HL-60/S4 treated with retinoic acid at 250 ng/mL for 4 days and 3 days (cell line): ENCODE data around the gene RAD52.

Experiments used
- in situ Hi-C: fragments of 300-500 bp; cut with MboI; formaldehyde crosslinking; loops from 2 replicates; pipeline ENCODE4 v1.7.0; 2022; ENCODE audit warnings: low sequenced_read_pairs

The RAD52 gene

DNA sequence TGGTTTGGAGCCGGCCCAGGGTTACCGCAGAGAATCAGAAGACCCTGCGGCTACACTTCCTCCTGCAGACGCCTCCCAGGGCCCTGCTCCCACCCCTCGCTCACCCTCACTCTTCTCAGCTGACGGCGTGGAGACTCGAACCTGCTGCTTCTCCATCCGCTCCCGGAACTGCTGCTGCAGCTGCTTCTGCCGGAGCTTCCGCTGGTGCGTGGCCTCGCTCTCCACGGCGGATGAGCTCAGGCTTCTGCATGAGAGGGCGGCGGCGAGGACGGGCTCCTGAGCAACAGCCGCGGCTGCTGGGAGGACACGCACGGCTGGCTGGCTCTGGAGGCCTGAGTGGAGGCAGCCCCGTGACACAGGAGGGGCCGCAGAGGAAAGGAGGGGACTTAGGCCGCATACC, 33.3 kb downstream of the RAD52 start:
- in situ Hi-C loops: no loop called here

DNA sequence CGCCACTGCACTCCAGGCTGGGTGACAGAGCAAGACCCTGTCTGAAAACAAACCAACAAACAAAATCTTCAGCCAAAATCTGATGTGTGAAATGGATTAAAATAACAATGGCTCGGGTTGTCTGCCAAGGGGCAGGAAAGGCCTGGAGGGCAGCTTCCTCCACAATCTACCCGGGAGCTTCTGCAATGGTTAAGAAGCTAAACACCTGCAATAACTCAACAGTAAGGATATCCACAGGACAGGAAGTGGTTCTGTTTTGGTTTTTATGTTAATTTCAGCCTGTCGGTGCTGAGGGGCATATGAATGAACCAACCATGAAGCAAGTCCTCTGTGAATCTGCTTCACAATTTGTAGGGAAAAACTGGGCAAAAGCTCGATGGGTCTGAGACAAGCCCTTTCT, 34.4 kb downstream of the RAD52 start:
- in situ Hi-C loops: no loop called here

DNA sequence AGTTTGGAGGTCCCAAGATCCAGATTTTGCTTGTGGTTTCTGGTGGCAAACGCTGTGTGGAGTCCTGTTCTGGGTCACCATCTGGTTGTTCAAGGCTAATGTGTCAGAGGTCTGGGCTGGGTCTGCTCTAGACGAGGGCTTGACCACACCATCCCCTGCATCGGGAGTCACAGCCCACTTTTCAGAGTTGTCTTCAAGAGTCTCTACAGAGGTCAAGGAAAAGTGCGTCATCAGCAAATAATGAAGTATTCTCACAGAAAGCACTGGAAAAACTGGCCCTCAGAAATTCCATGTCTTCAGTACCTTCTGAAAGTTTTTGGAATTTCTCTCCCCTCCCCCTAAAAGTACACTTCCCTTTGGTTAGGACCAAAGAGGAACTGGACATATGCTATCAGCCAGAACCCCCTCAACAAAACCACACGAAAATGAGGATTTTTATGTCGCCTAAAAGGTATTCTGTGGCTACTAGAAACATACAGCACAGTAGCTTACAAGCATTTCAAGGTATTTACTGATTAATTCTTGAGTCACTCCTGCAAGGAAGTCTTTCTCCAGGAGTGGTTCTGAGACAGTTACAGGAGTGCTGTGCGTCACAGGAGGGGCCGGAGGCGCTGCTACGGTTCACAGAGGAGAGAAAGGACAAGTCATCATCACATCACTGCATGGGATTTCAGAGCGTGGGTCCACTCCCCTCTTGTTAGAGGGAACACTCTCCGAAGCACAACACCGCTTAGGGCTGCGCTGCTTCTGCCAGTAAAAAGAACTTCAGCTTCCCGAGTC, 35.4 kb downstream of the RAD52 start:
- in situ Hi-C loops: no loop called here

DNA sequence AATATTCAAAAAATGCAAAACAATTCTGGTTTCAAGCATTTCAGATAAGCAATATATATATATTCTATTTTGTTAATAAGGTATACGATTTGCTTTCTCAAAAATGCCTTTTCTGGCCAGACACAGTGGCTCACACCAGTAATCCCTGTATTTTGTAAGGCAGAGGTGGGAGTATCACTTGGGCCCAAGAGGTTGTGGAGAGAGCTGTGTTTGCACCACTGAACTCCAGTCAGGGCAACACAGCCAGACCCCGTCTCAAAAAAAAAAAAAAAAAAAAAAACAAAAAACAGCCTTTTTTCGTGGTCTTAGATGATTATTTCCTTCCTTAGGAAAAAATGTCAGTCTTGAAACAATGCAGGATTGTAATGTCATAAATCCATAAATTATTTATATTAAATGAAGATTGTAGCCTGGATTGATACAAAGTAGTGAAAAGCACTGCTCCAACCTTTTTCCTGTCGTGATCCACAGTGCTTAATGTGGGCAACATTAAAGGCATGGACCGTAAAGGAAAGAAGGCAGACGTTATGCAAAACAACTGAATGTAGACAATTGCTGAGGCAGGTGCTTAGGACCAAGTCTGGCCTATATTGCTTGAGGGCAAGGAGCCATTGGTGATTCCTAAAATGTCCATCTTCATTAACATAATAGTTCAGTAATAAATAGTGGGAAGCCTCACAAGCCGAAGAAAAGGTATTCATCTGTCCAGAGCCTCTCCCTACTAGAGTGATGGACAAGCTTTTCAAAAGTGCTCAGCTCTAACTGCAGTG, 36.8 kb downstream of the RAD52 start:
- in situ Hi-C loops: no loop called here

DNA sequence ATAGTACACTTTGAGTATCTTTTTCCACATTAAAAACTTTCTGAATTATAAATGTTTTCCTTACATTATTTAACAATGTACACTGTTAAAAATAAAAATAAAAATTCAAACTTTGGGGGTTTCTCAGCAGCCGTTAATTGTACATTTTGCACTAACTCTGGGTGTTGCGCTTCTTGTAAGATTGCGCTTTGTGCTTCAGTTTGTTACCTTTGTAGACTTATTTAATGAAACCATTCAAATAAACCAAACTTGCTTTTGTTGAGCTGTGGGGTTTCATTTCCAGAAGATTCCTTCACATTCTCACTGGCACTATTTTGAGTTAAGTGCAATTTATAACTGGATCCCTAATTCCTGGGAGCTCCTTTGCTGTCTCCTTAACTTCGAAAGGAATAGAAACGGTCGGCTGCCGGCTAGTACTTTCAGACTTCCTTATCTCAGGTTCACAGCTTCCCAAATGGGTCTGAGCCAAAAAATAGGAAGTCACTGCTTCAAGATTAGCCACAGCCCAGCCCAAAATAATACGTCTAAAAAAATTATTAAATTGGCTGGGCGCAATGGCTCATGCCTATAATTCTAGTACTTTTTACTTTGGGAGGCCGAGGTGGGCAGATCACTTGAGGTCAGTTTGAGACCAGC, 38.2 kb downstream of the RAD52 start:
- in situ Hi-C loops: no loop called here

DNA sequence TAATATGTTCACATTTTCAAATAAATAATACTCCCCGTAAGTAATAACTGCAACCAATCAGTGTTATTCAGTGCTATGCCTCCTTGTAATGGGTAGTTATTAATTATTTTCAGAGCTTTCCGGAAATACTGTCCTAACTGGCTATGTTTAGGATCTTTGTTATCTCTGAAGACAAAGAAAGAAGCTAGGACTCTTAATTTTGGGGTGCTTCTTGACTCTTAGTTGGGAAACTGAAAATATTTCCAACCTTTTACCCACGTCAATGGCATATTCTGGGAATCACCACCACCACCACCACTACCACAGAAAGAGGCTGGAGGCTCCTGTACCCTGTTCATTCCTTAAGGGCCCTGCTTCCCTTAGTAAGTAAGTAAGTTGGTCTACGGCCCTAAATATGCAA, 39.1 kb downstream of the RAD52 start:
- in situ Hi-C loops: no loop called here

DNA sequence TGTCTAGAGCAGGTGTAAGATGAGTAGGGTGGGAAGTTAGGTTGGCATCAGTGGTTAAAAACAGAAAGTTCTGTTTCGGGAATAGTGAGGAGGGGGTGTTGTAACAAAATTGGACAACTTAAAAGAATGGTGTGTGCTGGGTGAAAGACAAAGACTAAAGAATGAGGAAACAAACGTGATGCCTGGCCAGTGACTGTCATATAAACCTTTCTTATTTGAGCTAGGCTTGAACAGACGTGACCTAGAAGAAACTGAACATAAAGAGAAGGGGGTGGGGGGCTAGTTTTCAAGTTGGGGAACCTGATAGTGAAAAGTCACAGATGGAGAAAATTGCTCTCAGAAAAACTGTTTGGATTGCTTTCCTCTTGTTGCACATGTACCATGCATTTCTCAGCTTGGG, 39.6 kb downstream of the RAD52 start:
- in situ Hi-C loops: no loop called here

DNA sequence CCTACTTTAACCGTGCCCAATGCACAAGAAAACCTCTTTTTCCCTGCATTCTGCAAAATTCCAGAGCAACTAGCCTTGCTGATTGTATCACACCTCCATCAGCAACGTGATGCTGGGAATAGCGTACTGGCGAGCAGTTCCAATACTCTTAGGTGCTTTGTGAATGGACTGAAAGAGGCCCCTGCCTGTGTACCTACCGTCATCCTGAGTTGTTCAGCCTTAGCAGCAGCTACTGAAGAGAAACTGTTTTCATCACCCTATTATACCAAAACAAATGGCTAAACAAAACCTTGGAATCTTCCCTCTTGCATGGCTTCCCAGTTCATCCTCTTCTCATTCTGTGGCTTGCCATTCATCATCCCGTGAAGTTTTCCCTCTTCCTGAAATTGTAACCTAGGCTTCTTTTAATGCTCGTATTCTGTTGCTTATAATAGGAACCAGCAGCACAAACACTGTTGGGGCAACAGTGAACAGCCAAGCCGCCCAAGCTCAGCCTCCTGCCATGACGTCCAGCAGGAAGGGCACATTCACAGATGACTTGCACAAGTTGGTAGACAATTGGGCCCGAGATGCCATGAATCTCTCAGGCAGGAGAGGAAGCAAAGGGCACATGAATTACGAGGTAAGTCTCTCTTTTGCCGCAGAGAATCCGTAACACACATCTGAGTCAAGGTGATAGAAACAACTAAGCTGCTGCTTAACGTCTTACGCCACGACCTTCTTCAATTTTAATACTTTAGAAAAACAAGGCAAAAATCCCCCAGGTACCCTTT, 41.9 kb downstream of the RAD52 start:
- in situ Hi-C loops: no loop called here

DNA sequence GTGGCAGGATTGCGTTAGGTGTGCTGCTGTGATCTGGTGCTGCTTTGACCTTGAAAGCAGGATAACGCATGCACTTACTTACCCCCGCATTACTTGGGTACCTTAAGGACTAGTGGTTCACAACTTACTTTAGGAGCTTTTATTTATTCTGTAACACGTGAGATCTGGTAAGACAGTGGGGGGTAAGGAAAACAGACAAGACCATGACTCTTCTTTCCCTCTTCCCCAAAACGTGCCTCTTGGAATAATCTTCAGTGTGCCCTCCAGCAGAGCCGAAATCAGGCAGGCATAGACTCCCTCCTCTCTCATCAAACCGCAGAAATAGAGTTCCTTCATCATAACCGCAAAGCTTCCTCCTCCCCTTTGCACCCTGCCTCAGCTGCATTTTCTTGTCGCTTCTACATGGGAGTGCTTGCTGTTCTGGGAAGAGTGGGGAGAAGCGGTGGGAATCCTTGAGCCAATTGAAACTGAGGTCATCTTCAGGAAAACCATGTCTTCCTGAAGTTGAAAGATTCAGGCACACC, 43.4 kb downstream of the RAD52 start:
- in situ Hi-C loops: no loop called here

DNA sequence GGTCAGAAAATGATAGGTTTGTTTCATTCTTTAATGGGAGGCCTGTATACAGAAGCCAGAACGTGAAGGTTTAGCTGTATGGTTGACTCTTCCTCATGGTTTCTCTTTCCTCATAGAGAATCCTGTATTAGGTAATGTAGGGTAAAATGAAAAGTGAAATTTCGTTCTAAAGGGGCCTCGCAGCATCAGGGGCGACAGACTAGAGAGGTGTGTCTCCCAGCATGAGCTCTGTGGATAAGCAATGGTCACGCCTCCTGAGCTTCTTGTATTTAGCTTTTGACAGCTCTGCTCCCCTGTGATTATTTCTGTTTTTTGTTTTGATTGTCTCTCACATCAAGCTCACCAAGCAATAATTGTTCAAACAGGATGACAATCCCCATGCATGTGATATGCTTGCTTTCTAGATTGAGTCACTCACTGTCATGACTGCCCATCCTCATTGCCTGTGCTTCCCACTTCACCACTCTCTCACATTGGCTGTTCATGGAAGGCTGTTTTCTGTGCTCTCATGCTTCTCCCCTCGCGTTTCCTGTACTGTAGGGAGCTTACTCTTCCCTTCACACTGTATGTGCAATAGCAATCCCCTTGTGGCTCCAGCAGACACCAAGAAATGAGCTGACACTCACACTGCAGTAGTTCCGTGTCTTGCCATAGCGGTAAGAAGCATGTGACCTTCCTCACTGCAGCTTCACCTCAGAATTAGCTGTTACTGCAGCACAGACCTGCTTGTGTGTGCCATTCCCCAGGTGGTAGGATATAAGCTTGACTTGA, 44.0 kb downstream of the RAD52 start:
- in situ Hi-C loops: no loop called here

DNA sequence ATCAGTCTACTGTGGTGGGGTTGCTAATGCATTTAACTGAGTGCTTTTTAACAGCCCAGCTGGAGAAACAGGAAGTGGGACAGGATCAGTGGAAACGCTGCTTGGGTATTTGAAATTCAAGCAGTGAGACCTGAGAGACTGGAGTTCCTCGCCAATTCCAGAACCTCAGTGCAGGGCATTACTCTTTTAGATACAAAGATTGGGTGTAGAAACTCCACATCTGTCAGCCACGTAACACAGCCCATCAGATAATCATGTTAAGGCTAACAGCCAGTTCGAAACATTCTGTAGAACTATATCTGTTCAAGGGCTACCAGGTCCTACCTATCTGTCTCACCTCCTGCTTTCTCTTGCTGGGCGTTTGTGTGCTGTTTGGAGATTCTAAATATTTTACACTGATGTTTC, 45.5 kb downstream of the RAD52 start:
- in situ Hi-C loops: no loop called here

DNA sequence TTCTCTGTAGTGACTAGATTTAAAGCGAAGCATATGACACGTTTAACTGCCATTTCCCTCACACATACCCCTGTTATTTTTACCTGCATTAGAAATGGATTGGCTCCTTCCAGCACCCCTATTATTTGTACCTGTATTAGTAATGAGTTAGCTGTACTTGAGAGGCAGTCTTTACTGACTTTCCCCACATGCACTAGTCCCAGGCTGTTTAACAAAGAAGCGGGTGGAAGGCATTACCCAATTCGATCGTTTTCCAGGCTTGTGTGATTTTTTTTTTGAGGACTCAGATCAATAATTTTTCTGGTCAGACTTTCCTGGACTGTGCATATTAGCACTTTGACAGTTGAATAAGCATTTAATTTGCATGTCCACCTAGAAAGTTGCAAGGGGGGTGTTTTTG, 46.4 kb downstream of the RAD52 start:
- in situ Hi-C loops: no loop called here

DNA sequence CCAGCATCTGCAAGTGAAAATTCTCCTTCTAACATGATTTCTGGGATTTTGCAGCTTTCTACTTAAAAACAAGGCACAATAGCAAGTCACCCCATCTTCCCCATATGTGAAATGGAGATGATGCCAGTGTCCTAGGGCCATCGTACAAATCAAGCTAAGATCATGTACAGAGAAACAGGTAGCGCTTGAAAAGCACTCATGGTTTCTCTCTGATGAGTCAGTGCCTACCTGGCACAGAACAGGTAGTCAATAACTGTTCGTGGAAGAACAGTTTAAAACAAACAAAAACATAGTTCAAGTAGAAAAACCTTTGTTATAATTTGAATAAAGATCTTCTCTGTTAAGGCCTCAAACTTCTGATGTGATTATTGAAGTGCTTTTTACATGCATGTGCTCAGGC, 46.9 kb downstream of the RAD52 start:
- in situ Hi-C loops: no loop called here

DNA sequence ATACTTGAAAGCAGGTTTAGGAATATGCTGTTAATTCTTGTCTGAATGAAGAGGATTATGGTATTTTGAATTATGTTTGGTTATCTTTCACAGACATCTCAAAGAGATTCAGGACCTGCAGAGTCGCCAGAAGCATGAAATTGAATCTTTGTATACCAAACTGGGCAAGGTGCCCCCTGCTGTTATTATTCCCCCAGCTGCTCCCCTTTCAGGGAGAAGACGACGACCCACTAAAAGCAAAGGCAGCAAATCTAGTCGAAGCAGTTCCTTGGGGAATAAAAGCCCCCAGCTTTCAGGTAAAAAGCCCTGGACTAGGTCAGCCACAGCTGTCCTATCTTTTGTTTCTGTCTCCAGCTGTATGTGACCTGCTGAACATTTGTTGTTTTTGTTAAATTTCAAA, 52.1 kb downstream of the RAD52 start:
- in situ Hi-C loops: no loop called here

DNA sequence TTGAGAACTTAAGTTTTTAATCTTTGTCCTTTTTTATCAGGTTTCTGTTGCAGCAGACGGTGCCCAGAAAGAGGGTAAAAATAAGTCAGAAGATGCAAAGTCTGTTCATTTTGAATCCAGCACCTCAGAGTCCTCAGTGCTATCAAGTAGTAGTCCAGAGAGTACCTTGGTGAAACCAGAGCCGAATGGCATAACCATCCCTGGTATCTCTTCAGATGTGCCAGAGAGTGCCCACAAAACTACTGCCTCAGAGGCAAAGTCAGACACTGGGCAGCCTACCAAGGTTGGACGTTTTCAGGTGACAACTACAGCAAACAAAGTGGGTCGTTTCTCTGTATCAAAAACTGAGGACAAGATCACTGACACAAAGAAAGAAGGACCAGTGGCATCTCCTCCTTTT, 53.5 kb downstream of the RAD52 start:
- in situ Hi-C loops: no loop called here

DNA sequence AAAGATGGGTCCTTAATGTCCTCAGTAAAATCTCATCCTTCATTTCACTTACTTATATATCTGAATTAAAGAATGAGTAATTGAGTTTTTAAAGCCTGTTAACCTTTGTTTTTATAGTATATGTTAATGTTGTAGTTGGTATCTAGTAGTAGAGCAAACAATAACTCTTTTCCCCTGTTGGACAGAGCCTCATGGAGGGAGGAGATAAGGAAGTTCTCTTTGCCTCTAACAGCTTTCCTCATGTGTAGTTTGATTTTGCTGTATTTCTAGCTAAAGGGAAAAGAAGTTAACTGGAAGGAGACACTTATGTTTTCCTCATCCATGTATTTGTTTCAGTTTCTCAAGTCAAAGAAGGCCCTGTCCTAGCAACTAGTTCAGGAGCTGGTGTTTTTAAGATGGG, 55.3 kb downstream of the RAD52 start:
- in situ Hi-C loops: no loop called here

DNA sequence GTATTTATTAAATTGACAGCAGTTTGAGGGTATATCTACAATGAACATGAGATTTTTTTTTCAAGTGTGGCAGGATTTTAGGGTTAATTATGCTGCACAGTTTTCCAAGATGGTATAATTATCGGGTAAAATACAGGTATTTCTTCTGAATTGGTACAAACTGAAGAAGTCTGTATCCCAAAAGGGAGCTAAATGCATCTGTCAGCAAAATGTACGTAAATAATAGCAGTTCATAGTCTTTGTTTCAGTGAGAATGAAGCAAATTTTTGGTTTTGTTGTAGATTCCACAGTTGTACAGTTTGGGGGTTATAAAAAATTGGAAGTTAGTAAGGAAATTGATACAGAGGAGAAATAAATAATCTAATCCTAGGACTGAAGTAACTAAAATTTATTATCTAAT, 63.3 kb downstream of the RAD52 start:
- in situ Hi-C loops: no loop called here

DNA sequence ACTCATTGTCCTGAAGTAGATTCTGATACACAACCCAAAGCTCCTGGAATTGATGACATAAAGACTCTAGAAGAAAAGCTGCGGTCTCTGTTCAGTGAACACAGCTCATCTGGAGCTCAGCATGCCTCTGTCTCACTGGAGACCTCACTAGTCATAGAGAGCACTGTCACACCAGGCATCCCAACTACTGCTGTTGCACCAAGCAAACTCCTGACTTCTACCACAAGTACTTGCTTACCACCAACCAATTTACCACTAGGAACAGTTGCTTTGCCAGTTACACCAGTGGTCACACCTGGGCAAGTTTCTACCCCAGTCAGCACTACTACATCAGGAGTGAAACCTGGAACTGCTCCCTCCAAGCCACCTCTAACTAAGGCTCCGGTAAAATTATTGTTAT, 63.8 kb downstream of the RAD52 start:
- in situ Hi-C loops: no loop called here

DNA sequence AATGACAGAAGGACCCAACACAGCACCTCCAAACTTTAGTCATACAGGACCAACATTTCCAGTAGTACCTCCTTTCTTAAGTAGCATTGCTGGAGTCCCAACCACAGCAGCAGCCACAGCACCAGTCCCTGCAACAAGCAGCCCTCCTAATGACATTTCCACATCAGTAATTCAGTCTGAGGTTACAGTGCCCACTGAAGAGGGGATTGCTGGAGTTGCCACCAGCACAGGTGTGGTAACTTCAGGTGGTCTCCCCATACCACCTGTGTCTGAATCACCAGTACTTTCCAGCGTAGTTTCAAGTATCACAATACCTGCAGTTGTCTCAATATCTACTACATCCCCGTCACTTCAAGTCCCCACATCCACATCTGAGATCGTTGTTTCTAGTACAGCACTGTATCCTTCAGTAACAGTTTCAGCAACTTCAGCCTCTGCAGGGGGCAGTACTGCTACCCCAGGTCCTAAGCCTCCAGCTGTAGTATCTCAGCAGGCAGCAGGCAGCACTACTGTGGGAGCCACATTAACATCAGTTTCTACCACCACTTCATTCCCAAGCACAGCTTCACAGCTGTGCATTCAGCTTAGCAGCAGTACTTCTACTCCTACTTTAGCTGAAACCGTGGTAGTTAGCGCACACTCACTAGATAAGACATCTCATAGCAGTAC, 64.6 kb downstream of the RAD52 start:
- in situ Hi-C loops: no loop called here

DNA sequence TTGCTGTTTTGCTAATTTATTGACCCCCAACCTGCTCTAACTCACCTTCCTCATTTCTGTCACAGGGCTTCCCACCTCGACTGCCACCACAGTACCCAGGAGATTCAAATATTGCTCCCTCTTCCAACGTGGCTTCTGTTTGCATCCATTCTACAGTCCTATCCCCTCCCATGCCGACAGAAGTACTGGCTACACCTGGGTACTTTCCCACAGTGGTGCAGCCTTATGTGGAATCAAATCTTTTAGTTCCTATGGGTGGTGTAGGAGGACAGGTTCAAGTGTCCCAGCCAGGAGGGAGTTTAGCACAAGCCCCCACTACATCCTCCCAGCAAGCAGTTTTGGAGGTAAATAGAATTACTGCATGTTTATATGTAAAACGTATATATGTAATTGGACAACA, 68.8 kb downstream of the RAD52 start:
- in situ Hi-C loops: no loop called here
